NCI-H345 (cell line): Measurements from ENCODE around the gene PSMB11.

Experiments used
- DNase-seq: peaks from one replicate; lab custom pipeline; 2025; lab: John Stamatoyannopoulos, UW

PSMB11 gene

GRCh38 chr14:23089498-23090253 lies 47.7 kb downstream of the PSMB11 start:
- DNase-seq = no peak

- no peak for DNase-seq
These were observed 48.2 kb downstream of the PSMB11 start for GRCh38 chr14:23090254-23090636.

GRCh38 chr14:23091294-23092225 lies 49.5 kb downstream of the PSMB11 start:
- DNase-seq = no peak

GRCh38 chr14:23093104-23093503 lies 51.1 kb downstream of the PSMB11 start:
- DNase-seq = no peak

GRCh38 chr14:23093526-23093925 lies 51.5 kb downstream of the PSMB11 start:
- DNase-seq = no peak
